Measurements from ENCODE around the gene GTPBP10. TPM values are rescaled to one million over a fixed set of nuclear protein-coding genes. Genes with fewer than 3 reads are reported as not detected.

Gene GTPBP10
- total and polyA plus RNA-seq, 2 experiments from 2014 or later, result 11.2 to 13.1 TPM

- peaks cover 30% of the 10 kb centered on the region for H3K79me2 ChIP-seq
- no peak for TF ChIP-seq EZH2phosphoT487 (IDR thresholded peaks at IDR 0.05; ENCODE audit: low read depth, severe bottlenecking, unreplicated experiment)
- TF ChIP-seq EZH2 (IDR thresholded peaks at IDR 0.05; ENCODE audit: borderline replicate concordance), result no peak
- H3K36me3 ChIP-seq (replicated peaks; ENCODE audit: insufficient read depth, low read depth), result no peaks in the 10 kb centered on the region
- no peaks in the 10 kb centered on the region for H3K9me2 ChIP-seq (replicated peaks; ENCODE audit: insufficient read depth)
- H2AFZ ChIP-seq, result peak overlapping the region; percentile 95
- no peaks in the 10 kb centered on the region for H3K9me3 ChIP-seq (ENCODE audit: low read depth)
- no peak overlapping the region for H3K4me3 ChIP-seq
- no peak for DNase-seq (ENCODE audit: low spot score)
- H3K4me1 ChIP-seq (ENCODE audit: insufficient read depth), result no peaks in the 10 kb centered on the region
- H3K27ac ChIP-seq, result peak overlapping the region; percentile 84
- H4K20me1 ChIP-seq (ENCODE audit: insufficient read depth, poor library complexity, severe bottlenecking), result no peaks in the 10 kb centered on the region
- no peaks in the 10 kb centered on the region for H3K27me3 ChIP-seq
- peak overlapping the region; percentile 75 for H3K4me2 ChIP-seq
Observed at GRCh38 chr7:90345016-90345415, 1.5 kb upstream of the GTPBP10 start.

- WGBS (ENCODE audit: low lambda C conversion rate, missing lambda C conversion rate), result 7% methylated on average over 18 of the region's 18 CpGs
- no peaks in the 10 kb centered on the region for H3K9me3 ChIP-seq (ENCODE audit: low read depth)
- no peaks in the 10 kb centered on the region for H4K20me1 ChIP-seq (ENCODE audit: insufficient read depth, poor library complexity, severe bottlenecking)
- peak; percentile 41 for DNase-seq (ENCODE audit: low spot score)
- H3K4me1 ChIP-seq (ENCODE audit: insufficient read depth), result no peaks in the 10 kb centered on the region
- H3K27me3 ChIP-seq, result no peaks in the 10 kb centered on the region
- H3K4me3 ChIP-seq, result peak overlapping the region; percentile 66
- no peak for TF ChIP-seq EZH2phosphoT487 (IDR thresholded peaks at IDR 0.05; ENCODE audit: low read depth, severe bottlenecking, unreplicated experiment)
- no peak for TF ChIP-seq CTCF (IDR thresholded peaks at IDR 0.05; ENCODE audit: poor library complexity)
- TF ChIP-seq EZH2 (IDR thresholded peaks at IDR 0.05; ENCODE audit: borderline replicate concordance), result no peak
- peak overlapping the region; percentile 75 for H3K4me2 ChIP-seq
- peak overlapping the region; percentile 95 for H2AFZ ChIP-seq
- H3K9me2 ChIP-seq (replicated peaks; ENCODE audit: insufficient read depth), result no peaks in the 10 kb centered on the region
- peaks cover 38% of the 10 kb centered on the region for H3K79me2 ChIP-seq
- peak overlapping the region; percentile 84 for H3K27ac ChIP-seq
- no peaks in the 10 kb centered on the region for H3K36me3 ChIP-seq (replicated peaks; ENCODE audit: insufficient read depth, low read depth)
Observed at GRCh38 chr7:90345595-90346335, 751 bp upstream of the GTPBP10 start.

- Histone ChIP-seq H3K4me3 (peak overlapping the region; percentile 51), H3K79me2 (peaks cover 57% of the 10 kb centered on the region)
- 91% methylated on average over 4 of the region's 4 CpGs for WGBS (ENCODE audit: low lambda C conversion rate, missing lambda C conversion rate)
Observed at GRCh38 chr7:90347759-90348158, 1.2 kb downstream of the GTPBP10 start.

More at GRCh38 chr7:90347759-90348158, 1.2 kb downstream of the GTPBP10 start:
- DNase-seq (ENCODE audit: low spot score), result no peak
- H2AFZ ChIP-seq, result no peak overlapping the region
- H3K27me3 ChIP-seq, result no peaks in the 10 kb centered on the region
- no peak overlapping the region for H3K27ac ChIP-seq
- H3K36me3 ChIP-seq (replicated peaks; ENCODE audit: insufficient read depth, low read depth), result no peaks in the 10 kb centered on the region
- peak overlapping the region; percentile 80 for H3K4me2 ChIP-seq
- no peaks in the 10 kb centered on the region for H3K9me2 ChIP-seq (replicated peaks; ENCODE audit: insufficient read depth)
- H3K4me1 ChIP-seq (ENCODE audit: insufficient read depth), result no peaks in the 10 kb centered on the region
- TF ChIP-seq CTCF (IDR thresholded peaks at IDR 0.05; ENCODE audit: poor library complexity) (no peak), EZH2phosphoT487 (IDR thresholded peaks at IDR 0.05; ENCODE audit: low read depth, severe bottlenecking, unreplicated experiment) (no peak), EZH2 (IDR thresholded peaks at IDR 0.05; ENCODE audit: borderline replicate concordance) (no peak)
- no peaks in the 10 kb centered on the region for H3K9me3 ChIP-seq (ENCODE audit: low read depth)
- H4K20me1 ChIP-seq (ENCODE audit: insufficient read depth, poor library complexity, severe bottlenecking), result no peaks in the 10 kb centered on the region

All from hepatocyte (in vitro differentiated cells).